GM12878 (cell line): ENCODE results near the gene PMPCA. TPM values are rescaled to one million over a fixed set of nuclear protein-coding genes. Genes with fewer than 3 reads are reported as not detected.

ENCODE experiments used
- BCLAF1 ChIP-seq: fragments of 450-650 bp; IDR thresholded peaks from 2 replicates; pipeline ENCODE4 v1.6.1; 2017; ENCODE audit warnings: antibody characterized with exemption, mild to moderate bottlenecking, moderate library complexity
- CBX3 ChIP-seq: fragments of 200-600 bp; sonication (generic); IDR thresholded peaks from 2 replicates; pipeline ENCODE4 v1.6.1; 2016; ENCODE audit warnings: low read depth, borderline replicate concordance
- CREB1 ChIP-seq: IDR thresholded peaks from 2 replicates; pipeline ENCODE4 v1.6.1; 2012; ENCODE audit warnings: low read depth, mild to moderate bottlenecking, inconsistent platforms
- E2F8 ChIP-seq: fragments of 450-650 bp; IDR thresholded peaks from 2 replicates; pipeline ENCODE4 v1.6.1; 2018; ENCODE audit warnings: mild to moderate bottlenecking, low read depth, moderate library complexity; ENCODE audit not compliant: partially characterized antibody
- ELK1 ChIP-seq: IDR thresholded peaks from 2 replicates; pipeline ENCODE4 v1.6.1; 2012; ENCODE audit warnings: low read depth, low read length, improper control_type of control experiment
- HCFC1 ChIP-seq: fragments of 150-350 bp; IDR thresholded peaks from 2 replicates; pipeline ENCODE4 v1.6.1; 2014; ENCODE audit warnings: low read length
- JUND ChIP-seq: IDR thresholded peaks from 2 replicates; pipeline ENCODE4 v1.6.1; 2012; ENCODE audit warnings: low read depth, mild to moderate bottlenecking, low read length, improper control_type of control experiment, moderate library complexity
- MEF2B ChIP-seq: fragments of 450-650 bp; IDR thresholded peaks from 2 replicates; pipeline ENCODE4 v1.6.1; 2018; ENCODE audit warnings: mild to moderate bottlenecking, moderate library complexity; ENCODE audit not compliant: partially characterized antibody, poor library complexity, severe bottlenecking
- MYB ChIP-seq: fragments of 150-350 bp; IDR thresholded peaks from 2 replicates; pipeline ENCODE4 v1.6.1; 2014; ENCODE audit warnings: mild to moderate bottlenecking, low read depth, low read length, borderline replicate concordance
- POLR2AphosphoS2 ChIP-seq: IDR thresholded peaks from 2 replicates; pipeline ENCODE4 v1.6.1; 2011; ENCODE audit warnings: low read depth, mild to moderate bottlenecking, low read length, improper control_type of control experiment, moderate library complexity
- SMARCA5 ChIP-seq: fragments of 450-650 bp; IDR thresholded peaks from 2 replicates; pipeline ENCODE4 v1.6.1; 2017; ENCODE audit warnings: mild to moderate bottlenecking
- SUZ12 ChIP-seq: fragments of 200-600 bp; sonication (generic); IDR thresholded peaks from one replicate; pipeline ENCODE4 v1.6.1; 2018; ENCODE audit warnings: antibody characterized with exemption, mild to moderate bottlenecking; ENCODE audit not compliant: unreplicated experiment
- USF1 ChIP-seq: IDR thresholded peaks from 2 replicates; pipeline ENCODE4 v1.6.1; 2011; ENCODE audit warnings: borderline replicate concordance, low read depth, mild to moderate bottlenecking, moderate library complexity, mixed read lengths, low read length; ENCODE audit not compliant: insufficient read depth; ENCODE audit errors: extremely low read length
- ZBTB4 ChIP-seq: fragments of 450-650 bp; formaldehyde crosslinking; IDR thresholded peaks from 2 replicates; pipeline ENCODE4 v1.4.0; 2022; ENCODE audit warnings: mild to moderate bottlenecking, moderate library complexity
- ZNF24 ChIP-seq: fragments of 450-650 bp; IDR thresholded peaks from 2 replicates; pipeline ENCODE4 v1.6.1; 2017; ENCODE audit warnings: antibody characterized with exemption, mild to moderate bottlenecking
- polyA plus RNA-seq, 11 experiments: library from polyadenylated mRNA; depleted of rRNA in 4 of 11; unstranded in 6 of 11; stranded (reverse) in 5 of 11; fragments of >200 nt; fragmentation: Nextera tagmentation in 4 of 11; fragmentation: Illumina TruSeq in 1 of 11; extraction: Ambion mirVana in 4 of 11; extraction: Trizol in 1 of 11; gene quantifications; 1 replicate in 1 of 11; 2 replicates in 10 of 11; pipeline versions ENCODE4 v1.2.1 to v1.2.3, GENCODE V29; 2011 to 2016; ENCODE audit warnings: inconsistent platforms in 2 of 11, missing spikeins in 2 of 11, low read depth in 1 of 11
- total RNA-seq, 4 experiments: library from RNA; depleted of rRNA in 3 of 4; stranded (reverse); fragments of >200 nt in 3 of 4; fragmentation: Illumina TruSeq in 1 of 4; extraction: Trizol in 1 of 4; gene quantifications; 2 replicates each; pipeline versions ENCODE4 v1.2.1 to v1.2.3, GENCODE V29; 2013 to 2021

Gene PMPCA
- total and polyA plus RNA-seq, 10 of the 15 experiments (the other 5 are each of a cell fraction or from before 2014, with no cell fraction given): 8.1 to 137 (median 75.7) TPM

- TF ChIP-seq USF1 (no peak), ZBTB4 (CRISPR knock-in tag) (no peak), SUZ12 (no peak), ELK1 (peak; percentile 68), ZNF24 (0 out of 2 replicates have a peak, but pooled peaks have one; percentile 38), BCLAF1 (0 out of 2 replicates have a peak, but pooled peaks have one; percentile 2), E2F8 (no peak), CREB1 (peak; percentile 72; the same call in 1 of the 2 replicates), SMARCA5 (peak; percentile 93), MYB (no peak), POLR2AphosphoS2 (peak; percentile 52; the same call in 1 of the 2 replicates), HCFC1 (peak; percentile 72), MEF2B (no peak), CBX3 (no peak), JUND (no peak)
These were observed 10.2 kb upstream of the PMPCA start, which contains the start of gene SNAPC4 (continued) for GRCh38 chr9:136400038-136400834.
